Endothelial cell of umbilical vein (primary cell): Measurements from ENCODE around the gene LHFPL6. TPM values are rescaled to one million over a fixed set of nuclear protein-coding genes. Genes with fewer than 3 reads are reported as not detected.

ENCODE experiments used
- BruUV-seq: library from RNA; stranded (reverse); fragments of 400-500 nt; replicated peaks from 2 replicates; lab custom pipeline; 2021; lab: Mats Ljungman, UMichigan
- CTCF ChIA-PET: fragments of 300-600, 350-600 bp; sonication (Branson Sonifier 250); formaldehyde crosslinking; loops from one replicate; lab custom pipeline; 2021; ENCODE audit warnings: antibody characterized with exemption, inconsistent platforms; lab: Charles Lee
- POLR2A ChIA-PET: fragments of 300-600, 350-600 bp; sonication (Branson Sonifier 250); formaldehyde crosslinking; loops from one replicate; lab custom pipeline; 2021; ENCODE audit warnings: antibody characterized with exemption, inconsistent platforms; lab: Charles Lee
- DNase-seq: peaks from one replicate; pipeline ENCODE4 v3.0.0-alpha.2; 2011; ENCODE audit warnings: low read depth, low spot score
- FAIRE-seq: peaks from 2 replicates; lab custom pipeline; 2011; peaks lifted over from hg19 to GRCh38; lab: Jason Lieb, UNC
- H2AFZ ChIP-seq: 2 replicates; pipeline ENCODE4 v1.6.0; 2012; ENCODE audit warnings: low read depth, low read length, control low read depth, inconsistent platforms
- H3K27ac ChIP-seq: 2 replicates; pipeline ENCODE4 v1.5.1; 2011; ENCODE audit warnings: low read depth, mild to moderate bottlenecking, control low read depth, low read length, moderate library complexity; ENCODE audit not compliant: insufficient read depth
- H3K27me3 ChIP-seq, 2 experiments: 2 replicates each; pipeline versions ENCODE4 v1.6.0 to v1.6.1; 2011; ENCODE audit warnings: low read length in 2 of 2, mixed read lengths in 1 of 2; ENCODE audit not compliant: control insufficient read depth in 2 of 2, insufficient read depth in 2 of 2
- H3K36me3 ChIP-seq, 2 experiments: 2 replicates in 1 of 2; 3 replicates in 1 of 2; pipeline ENCODE4 v1.5.1; 2011; ENCODE audit warnings: low read length in 2 of 2, mild to moderate bottlenecking in 1 of 2, moderate library complexity in 1 of 2; ENCODE audit not compliant: control insufficient read depth in 2 of 2, insufficient read depth in 2 of 2; ENCODE audit errors: extremely low read depth in 1 of 2
- H3K4me1 ChIP-seq: 3 replicates; pipeline ENCODE4 v1.5.1; 2011; ENCODE audit warnings: mild to moderate bottlenecking, low read length; ENCODE audit not compliant: control insufficient read depth, insufficient read depth; ENCODE audit errors: extremely low read depth
- H3K4me2 ChIP-seq: 2 replicates; pipeline ENCODE4 v1.6.1; 2011; ENCODE audit warnings: low read length, control low read depth, mixed read lengths; ENCODE audit not compliant: insufficient read depth
- H3K4me3 ChIP-seq, 3 experiments: fragments of 200-600 bp in 1 of 3; sonication (generic), shearing (Covaris generic) in 1 of 3; replicated peaks in 1 of 3; 2 replicates each; pipeline ENCODE4 v1.5.1; 2011 to 2016; ENCODE audit warnings: control low read depth in 3 of 3, low read length in 3 of 3, mild to moderate bottlenecking in 2 of 3, inconsistent platforms in 1 of 3, low read depth in 1 of 3, moderate library complexity in 1 of 3; ENCODE audit not compliant: insufficient read depth in 1 of 3
- H3K79me2 ChIP-seq: 2 replicates; pipeline ENCODE4 v1.6.0; 2012; ENCODE audit warnings: low read length, inconsistent platforms; ENCODE audit not compliant: control insufficient read depth, insufficient read depth
- H3K9ac ChIP-seq: replicated peaks from 2 replicates; pipeline ENCODE3; 2011; ENCODE audit warnings: low read length, control low read depth; ENCODE audit not compliant: insufficient read depth; ENCODE audit errors: extremely low read depth
- H3K9me1 ChIP-seq: replicated peaks from 3 replicates; pipeline ENCODE4 v1.6.0; 2011; ENCODE audit warnings: mild to moderate bottlenecking, low read length; ENCODE audit not compliant: control insufficient read depth, insufficient read depth; ENCODE audit errors: extremely low read depth
- H3K9me3 ChIP-seq: replicated peaks from 2 replicates; pipeline ENCODE4 v1.5.1; 2012; ENCODE audit warnings: low read length, inconsistent platforms; ENCODE audit not compliant: control insufficient read depth, insufficient read depth
- H4K20me1 ChIP-seq: replicated peaks from 2 replicates; pipeline ENCODE3; 2011; ENCODE audit warnings: mild to moderate bottlenecking, low read length; ENCODE audit not compliant: control insufficient read depth, insufficient read depth; ENCODE audit errors: extremely low read depth
- EZH2 ChIP-seq: IDR thresholded peaks from 2 replicates; pipeline ENCODE4 v1.6.1; 2012; ENCODE audit warnings: borderline replicate concordance, low read depth, mild to moderate bottlenecking, moderate library complexity, low read length, inconsistent platforms; ENCODE audit not compliant: severe bottlenecking
- FOS ChIP-seq: IDR thresholded peaks from 2 replicates; pipeline ENCODE4 v1.6.1; 2011; ENCODE audit warnings: mild to moderate bottlenecking, low read length, moderate library complexity, borderline replicate concordance; ENCODE audit not compliant: insufficient read depth
- GATA2 ChIP-seq: IDR thresholded peaks from 2 replicates; pipeline ENCODE4 v1.7.0; 2011; ENCODE audit warnings: low read depth, mild to moderate bottlenecking, moderate library complexity, mixed read lengths, low read length; ENCODE audit not compliant: insufficient read length, insufficient read depth
- JUN ChIP-seq: IDR thresholded peaks from 2 replicates; pipeline ENCODE4 v1.6.1; 2011; ENCODE audit warnings: borderline replicate concordance, low read depth; ENCODE audit not compliant: insufficient read length, insufficient read depth
- MYC ChIP-seq: IDR thresholded peaks from one replicate; pipeline ENCODE4 v1.6.1; 2011; ENCODE audit warnings: mild to moderate bottlenecking, low read depth, low read length
- POLR2A ChIP-seq: IDR thresholded peaks from 2 replicates; pipeline ENCODE4 v1.6.1; 2012; ENCODE audit warnings: low read depth, mild to moderate bottlenecking, control low read depth, low read length
- POLR2AphosphoS5 ChIP-seq: IDR thresholded peaks from 2 replicates; pipeline ENCODE4 v1.6.1; 2012; ENCODE audit warnings: low read depth, mild to moderate bottlenecking, control low read depth, low read length, moderate library complexity; ENCODE audit not compliant: insufficient read depth
- dilution Hi-C: fragments of 300-500 bp; cut with MboI; formaldehyde crosslinking; loops from one replicate; pipeline ENCODE4 v1.15.0; 2019; ENCODE audit warnings: low sequenced_read_pairs; ENCODE audit not compliant: extremely low pct_ligation_motif_present
- intact Hi-C: fragments of 100-400 bp; cut with micrococcal nuclease; formaldehyde crosslinking; loops from one replicate; pipeline ENCODE4 v1.10.0; 2022
- polyA plus RNA-seq, 4 experiments: library from polyadenylated mRNA; depleted of rRNA in 3 of 4; stranded (reverse) in 3 of 4; unstranded in 1 of 4; fragments of >200 nt; gene quantifications; 2 replicates each; pipeline versions ENCODE4 v1.2.1 to v1.2.3, GENCODE V29; 2011 to 2012; ENCODE audit warnings: missing spikeins in 1 of 4
- total RNA-seq: library from RNA; stranded (reverse); gene quantifications from 2 replicates; pipeline ENCODE4 v1.2.3, GENCODE V29; 2021
- TF ChIP-seq, protein P1 (sequence below): IDR thresholded peaks from 2 replicates; pipeline ENCODE4 v1.6.1; 2011; ENCODE audit not compliant: insufficient read depth, insufficient read length
- TF ChIP-seq, protein P2 (sequence below), 2 donors: IDR thresholded peaks; 1 replicate in 1 of 2; 2 replicates in 1 of 2; pipeline ENCODE4 v1.5.1; 2011; ENCODE audit warnings: low read length in 2 of 2, mild to moderate bottlenecking in 2 of 2, moderate library complexity in 2 of 2, control low read depth in 1 of 2, inconsistent platforms in 1 of 2, low read depth in 1 of 2; ENCODE audit not compliant: insufficient read depth in 1 of 2; ENCODE audit errors: extremely low read depth in 1 of 2

Gene LHFPL6
- total and polyA plus RNA-seq, 2 donors (not counting 3 experiments of a cell fraction or from before 2014, with no cell fraction given), result 17.5 to 19.4 TPM

DNA sequence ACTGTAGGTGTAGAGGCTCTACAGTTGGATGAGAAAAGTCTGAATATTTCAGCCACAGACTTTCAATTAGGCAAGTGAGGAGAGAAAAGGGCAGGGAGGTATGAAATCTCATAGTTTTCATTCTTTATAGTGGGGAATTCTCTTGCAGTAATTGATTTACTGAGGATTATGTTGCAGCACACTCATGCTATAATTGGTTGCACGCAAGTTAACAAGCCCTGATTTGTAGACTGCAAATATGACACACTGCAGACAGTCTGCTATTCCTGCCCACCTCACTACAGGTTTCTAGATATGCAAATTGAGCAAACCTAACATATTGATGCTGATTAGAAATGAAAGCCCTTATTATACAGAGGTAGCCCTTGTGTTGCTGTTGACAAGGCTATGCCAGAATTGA lies 139.4 kb downstream of the LHFPL6 start:
- dilution Hi-C loops (no loop called here), intact Hi-C loops (no loop called here)
- Histone ChIP-seq H3K4me2 (no peak overlapping the region), H3K9ac (no peak overlapping the region), H3K36me3 (no peaks in the 10 kb centered on the region), H3K79me2 (no peaks in the 10 kb centered on the region), H3K4me1 (peaks cover 3% of the 10 kb centered on the region), H3K9me3 (no peaks in the 10 kb centered on the region), H3K9me1 (no peaks in the 10 kb centered on the region), H3K4me3 (no peak overlapping the region), H3K27me3 (no peaks in the 10 kb centered on the region), H3K27ac (no peak overlapping the region), H4K20me1 (no peaks in the 10 kb centered on the region), H2AFZ (no peak overlapping the region)
- TF ChIP-seq JUN (no peak), EZH2 (no peak), MYC (no peak), GATA2 (no peak), POLR2A (no peak), FOS (no peak)
- TF ChIP-seq, protein P1, sequence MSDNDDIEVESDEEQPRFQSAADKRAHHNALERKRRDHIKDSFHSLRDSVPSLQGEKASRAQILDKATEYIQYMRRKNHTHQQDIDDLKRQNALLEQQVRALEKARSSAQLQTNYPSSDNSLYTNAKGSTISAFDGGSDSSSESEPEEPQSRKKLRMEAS, result no peak
- ChIA-PET CTCF (interaction anchor here (0.9 kb wide), 1 partner anchor 17 kb away, joined by 3 read pairs; no protein-coding TSS in a partner anchor), POLR2A (no interaction called here)
- DNase-seq, result no peak
- no peak for FAIRE-seq
- no TSS peak for BruUV-seq

DNA sequence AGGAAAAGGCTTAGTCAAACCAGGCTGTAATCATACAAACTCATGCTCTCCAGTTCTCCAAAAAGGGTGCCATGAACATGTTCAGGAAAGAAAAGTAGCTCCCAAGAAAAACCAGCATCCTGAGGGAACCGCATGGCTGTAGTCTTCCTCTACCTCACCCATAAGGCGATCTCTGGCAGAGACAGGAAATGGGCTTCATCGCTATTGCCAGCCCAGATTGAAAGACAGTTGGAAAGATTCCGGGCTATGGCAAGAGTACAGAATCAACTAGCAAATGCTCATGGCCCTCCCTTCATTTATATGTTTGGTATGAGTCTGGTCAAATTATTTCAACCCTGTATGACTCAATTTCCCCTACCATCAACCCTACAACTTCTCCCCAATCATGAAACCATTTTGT lies 140.1 kb downstream of the LHFPL6 start:
- ChIA-PET POLR2A (no interaction called here), CTCF (no interaction called here)
- dilution Hi-C loops, result no loop called here
- H3K4me1 ChIP-seq, result no peaks in the 10 kb centered on the region
- no peak overlapping the region for H3K27ac ChIP-seq
- no peaks in the 10 kb centered on the region for H3K9me1 ChIP-seq
- H2AFZ ChIP-seq, result no peak overlapping the region
- DNase-seq, result no peak
- no peak for FAIRE-seq
- no peaks in the 10 kb centered on the region for H3K27me3 ChIP-seq
- no peak for TF ChIP-seq POLR2AphosphoS5
- no peak for TF ChIP-seq POLR2A
- TF ChIP-seq, protein P2, sequence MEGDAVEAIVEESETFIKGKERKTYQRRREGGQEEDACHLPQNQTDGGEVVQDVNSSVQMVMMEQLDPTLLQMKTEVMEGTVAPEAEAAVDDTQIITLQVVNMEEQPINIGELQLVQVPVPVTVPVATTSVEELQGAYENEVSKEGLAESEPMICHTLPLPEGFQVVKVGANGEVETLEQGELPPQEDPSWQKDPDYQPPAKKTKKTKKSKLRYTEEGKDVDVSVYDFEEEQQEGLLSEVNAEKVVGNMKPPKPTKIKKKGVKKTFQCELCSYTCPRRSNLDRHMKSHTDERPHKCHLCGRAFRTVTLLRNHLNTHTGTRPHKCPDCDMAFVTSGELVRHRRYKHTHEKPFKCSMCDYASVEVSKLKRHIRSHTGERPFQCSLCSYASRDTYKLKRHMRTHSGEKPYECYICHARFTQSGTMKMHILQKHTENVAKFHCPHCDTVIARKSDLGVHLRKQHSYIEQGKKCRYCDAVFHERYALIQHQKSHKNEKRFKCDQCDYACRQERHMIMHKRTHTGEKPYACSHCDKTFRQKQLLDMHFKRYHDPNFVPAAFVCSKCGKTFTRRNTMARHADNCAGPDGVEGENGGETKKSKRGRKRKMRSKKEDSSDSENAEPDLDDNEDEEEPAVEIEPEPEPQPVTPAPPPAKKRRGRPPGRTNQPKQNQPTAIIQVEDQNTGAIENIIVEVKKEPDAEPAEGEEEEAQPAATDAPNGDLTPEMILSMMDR (IDR thresholded peaks at IDR 0.05; ENCODE audit: extremely low read depth in 1 of 2, insufficient read depth in 1 of 2, low read depth in 1 of 2, low read length in 2 of 2), result no peak
- no peak overlapping the region for H3K4me3 ChIP-seq
- H4K20me1 ChIP-seq, result no peaks in the 10 kb centered on the region
- no peaks in the 10 kb centered on the region for H3K36me3 ChIP-seq
- no peaks in the 10 kb centered on the region for H3K9me3 ChIP-seq
- no peaks in the 10 kb centered on the region for H3K79me2 ChIP-seq
- H3K4me2 ChIP-seq, result no peak overlapping the region
- intact Hi-C loops, result no loop called here
- no TSS peak for BruUV-seq
- no peak overlapping the region for H3K9ac ChIP-seq
